A549 (cell line): Measurements from ENCODE around the gene ARHGEF7.

Source experiments
- BHLHE40 ChIP-seq: IDR thresholded peaks from 2 replicates; pipeline ENCODE4 v1.6.1; 2012; ENCODE audit warnings: low read depth, low read length, inconsistent platforms
- POLR2A ChIP-seq: IDR thresholded peaks from 2 replicates; pipeline ENCODE4 v1.6.1; 2012; ENCODE audit warnings: mild to moderate bottlenecking, low read length
- TF ChIP-seq, protein P1 (sequence below): IDR thresholded peaks from 2 replicates; pipeline ENCODE4 v1.6.1; 2012
- TF ChIP-seq, protein P2 (sequence below): fragments of >200 bp; sonication (Bioruptor Twin); formaldehyde crosslinking; IDR thresholded peaks from 3 replicates; pipeline ENCODE4 v1.5.1; 2016

GRCh38 chr13:111126509-111126908, 11.4 kb downstream of the ARHGEF7 start:
- TF ChIP-seq, protein P1, sequence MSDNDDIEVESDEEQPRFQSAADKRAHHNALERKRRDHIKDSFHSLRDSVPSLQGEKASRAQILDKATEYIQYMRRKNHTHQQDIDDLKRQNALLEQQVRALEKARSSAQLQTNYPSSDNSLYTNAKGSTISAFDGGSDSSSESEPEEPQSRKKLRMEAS, result no peak
- TF ChIP-seq, protein P2, sequence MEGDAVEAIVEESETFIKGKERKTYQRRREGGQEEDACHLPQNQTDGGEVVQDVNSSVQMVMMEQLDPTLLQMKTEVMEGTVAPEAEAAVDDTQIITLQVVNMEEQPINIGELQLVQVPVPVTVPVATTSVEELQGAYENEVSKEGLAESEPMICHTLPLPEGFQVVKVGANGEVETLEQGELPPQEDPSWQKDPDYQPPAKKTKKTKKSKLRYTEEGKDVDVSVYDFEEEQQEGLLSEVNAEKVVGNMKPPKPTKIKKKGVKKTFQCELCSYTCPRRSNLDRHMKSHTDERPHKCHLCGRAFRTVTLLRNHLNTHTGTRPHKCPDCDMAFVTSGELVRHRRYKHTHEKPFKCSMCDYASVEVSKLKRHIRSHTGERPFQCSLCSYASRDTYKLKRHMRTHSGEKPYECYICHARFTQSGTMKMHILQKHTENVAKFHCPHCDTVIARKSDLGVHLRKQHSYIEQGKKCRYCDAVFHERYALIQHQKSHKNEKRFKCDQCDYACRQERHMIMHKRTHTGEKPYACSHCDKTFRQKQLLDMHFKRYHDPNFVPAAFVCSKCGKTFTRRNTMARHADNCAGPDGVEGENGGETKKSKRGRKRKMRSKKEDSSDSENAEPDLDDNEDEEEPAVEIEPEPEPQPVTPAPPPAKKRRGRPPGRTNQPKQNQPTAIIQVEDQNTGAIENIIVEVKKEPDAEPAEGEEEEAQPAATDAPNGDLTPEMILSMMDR, result no peak
- TF ChIP-seq POLR2A, result no peak
- no peak for TF ChIP-seq BHLHE40
